ENCODE data around the gene VPS50.
"Not testable (repeated sequence)": the region's sequence is repeated elsewhere in the genome, so short reads cannot be mapped to it uniquely, and the experiment has no call there.

Gene VPS50

GRCh38 chr7:93239824-93240223, 7.7 kb downstream of the VPS50 start:
- no peak for DNase-seq

- no peak for DNase-seq
Observed at GRCh38 chr7:93242106-93242505, 9.9 kb downstream of the VPS50 start.

- DNase-seq, result peak; percentile 66
Observed at GRCh38 chr7:93245525-93246432, 13.6 kb downstream of the VPS50 start.

- no peak for DNase-seq
Observed at GRCh38 chr7:93249491-93250148, 17.5 kb downstream of the VPS50 start.

- DNase-seq, result no peak
Observed at GRCh38 chr7:93258661-93259060, 26.5 kb downstream of the VPS50 start.

GRCh38 chr7:93262535-93262934, 30.4 kb downstream of the VPS50 start:
- DNase-seq, result no peak

- no peak for DNase-seq
Observed at GRCh38 chr7:93265220-93265619, 33.1 kb downstream of the VPS50 start.

- no peak for DNase-seq
Observed at GRCh38 chr7:93279541-93279940, 47.4 kb downstream of the VPS50 start.

- DNase-seq, result no peak
Observed at GRCh38 chr7:93284908-93285307, 52.7 kb downstream of the VPS50 start.

GRCh38 chr7:93293229-93293628, 61.1 kb downstream of the VPS50 start:
- DNase-seq, result no peak

GRCh38 chr7:93298206-93298605, 66.0 kb downstream of the VPS50 start:
- no peak for DNase-seq

- DNase-seq, result no peak
Observed at GRCh38 chr7:93298671-93299070, 66.5 kb downstream of the VPS50 start.

GRCh38 chr7:93301736-93302135, 69.6 kb downstream of the VPS50 start:
- peak; percentile 64 for DNase-seq

- DNase-seq, result peak; percentile 14
Observed at GRCh38 chr7:93307131-93307660, 75.0 kb downstream of the VPS50 start.

- no peak for DNase-seq
Observed at GRCh38 chr7:93307943-93308342, 75.8 kb downstream of the VPS50 start.

GRCh38 chr7:93310346-93310745, 78.2 kb downstream of the VPS50 start:
- no peak for DNase-seq

GRCh38 chr7:93314449-93314848, 82.3 kb downstream of the VPS50 start:
- no peak for DNase-seq

GRCh38 chr7:93315896-93316295, 83.7 kb downstream of the VPS50 start:
- no peak for DNase-seq

GRCh38 chr7:93316730-93317129, 84.6 kb downstream of the VPS50 start:
- DNase-seq, result no peak

GRCh38 chr7:93320887-93321286, 88.7 kb downstream of the VPS50 start:
- DNase-seq, result no peak

GRCh38 chr7:93326291-93326690, 94.1 kb downstream of the VPS50 start:
- DNase-seq, result not testable (repeated sequence)

GRCh38 chr7:93327006-93327633, 95.0 kb downstream of the VPS50 start:
- no peak for DNase-seq

- DNase-seq, result peak; percentile 11
Observed at GRCh38 chr7:93331706-93332105, 99.5 kb downstream of the VPS50 start.

- DNase-seq, result no peak
Observed at GRCh38 chr7:93332172-93332571, 100.0 kb downstream of the VPS50 start.
